ENCODE data around the gene PIP4K2B. TPM values are rescaled to one million over a fixed set of nuclear protein-coding genes. Genes with fewer than 3 reads are reported as not detected.
A peak's percentile ranks its signal among the peaks of the same experiment; 100 is the strongest.

The PIP4K2B gene
- total RNA-seq, 1 donor from 2014 or later: 68.5 TPM

DNA sequence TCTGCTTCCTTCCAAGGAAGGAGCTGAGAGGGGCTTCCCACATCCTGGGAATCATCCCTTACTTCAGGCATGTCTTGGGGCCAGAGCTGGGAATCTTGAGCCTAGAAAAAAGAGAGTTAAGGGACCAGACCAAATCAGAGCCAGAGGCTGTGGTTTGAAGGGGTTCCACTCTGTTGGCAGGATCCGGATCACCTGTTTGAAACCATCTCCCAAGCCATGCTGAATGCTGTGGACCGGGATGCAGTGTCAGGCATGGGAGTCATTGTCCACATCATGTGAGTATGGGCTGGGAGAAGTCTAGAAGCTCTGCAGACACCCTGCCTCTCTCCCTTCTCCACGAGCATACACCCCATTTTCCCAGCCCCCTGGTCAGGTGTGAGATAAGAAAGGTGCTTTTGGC is 37.1 kb downstream of the PIP4K2B start:
- intact Hi-C loops (cut with DNase I): no loop called here
- Histone ChIP-seq H3K36me3 (peaks cover 0 to 88% of the 10 kb centered on the region in 2 donors), H3K27ac (no peak overlapping the region), H3K27me3 (no peaks in the 10 kb centered on the region), H3K9me3 (no peaks in the 10 kb centered on the region), H3K4me1 (no peaks in the 10 kb centered on the region), H3K4me3 (no peak overlapping the region)
- TF ChIP-seq POLR2A (IDR thresholded peaks at IDR 0.05): no peak
- TF ChIP-seq POLR2AphosphoS5 (IDR thresholded peaks at IDR 0.05; ENCODE audit: insufficient read depth in 1 of 2, low read depth in 1 of 2): no peak
- TF ChIP-seq, protein P1, sequence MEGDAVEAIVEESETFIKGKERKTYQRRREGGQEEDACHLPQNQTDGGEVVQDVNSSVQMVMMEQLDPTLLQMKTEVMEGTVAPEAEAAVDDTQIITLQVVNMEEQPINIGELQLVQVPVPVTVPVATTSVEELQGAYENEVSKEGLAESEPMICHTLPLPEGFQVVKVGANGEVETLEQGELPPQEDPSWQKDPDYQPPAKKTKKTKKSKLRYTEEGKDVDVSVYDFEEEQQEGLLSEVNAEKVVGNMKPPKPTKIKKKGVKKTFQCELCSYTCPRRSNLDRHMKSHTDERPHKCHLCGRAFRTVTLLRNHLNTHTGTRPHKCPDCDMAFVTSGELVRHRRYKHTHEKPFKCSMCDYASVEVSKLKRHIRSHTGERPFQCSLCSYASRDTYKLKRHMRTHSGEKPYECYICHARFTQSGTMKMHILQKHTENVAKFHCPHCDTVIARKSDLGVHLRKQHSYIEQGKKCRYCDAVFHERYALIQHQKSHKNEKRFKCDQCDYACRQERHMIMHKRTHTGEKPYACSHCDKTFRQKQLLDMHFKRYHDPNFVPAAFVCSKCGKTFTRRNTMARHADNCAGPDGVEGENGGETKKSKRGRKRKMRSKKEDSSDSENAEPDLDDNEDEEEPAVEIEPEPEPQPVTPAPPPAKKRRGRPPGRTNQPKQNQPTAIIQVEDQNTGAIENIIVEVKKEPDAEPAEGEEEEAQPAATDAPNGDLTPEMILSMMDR (IDR thresholded peaks at IDR 0.05): no peak
- DNase-seq (ENCODE audit: extremely low spot score in 2 of 2): no peak

DNA sequence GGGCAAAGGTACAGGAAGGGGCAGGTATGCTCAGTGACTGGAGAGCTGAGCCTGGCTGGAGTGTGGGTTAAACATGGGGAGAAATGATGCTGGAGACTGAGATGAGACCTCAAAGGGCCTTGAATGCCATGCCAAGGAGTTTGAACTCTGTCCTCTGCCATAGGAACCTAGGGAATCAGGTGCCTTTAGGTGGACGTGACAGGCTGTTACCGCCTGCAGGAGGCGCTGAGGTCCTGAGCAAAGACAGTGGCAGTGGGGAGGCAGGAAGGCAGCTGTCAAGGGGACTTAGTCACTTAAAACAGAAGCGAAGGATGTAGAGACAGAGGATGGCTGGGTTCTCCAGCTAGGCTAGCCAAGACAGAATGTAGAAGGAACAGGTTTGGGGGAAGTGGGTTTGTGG is 37.7 kb downstream of the PIP4K2B start:
- H3K27ac ChIP-seq: no peak overlapping the region
- H3K36me3 ChIP-seq: peaks cover 0 to 85% of the 10 kb centered on the region in 2 donors
- DNase-seq (ENCODE audit: extremely low spot score in 2 of 2): no peak
- H3K4me1 ChIP-seq: no peaks in the 10 kb centered on the region
- no peaks in the 10 kb centered on the region for H3K27me3 ChIP-seq
- H3K9me3 ChIP-seq: no peaks in the 10 kb centered on the region
- intact Hi-C loops (cut with DNase I): no loop called here
- TF ChIP-seq POLR2A (IDR thresholded peaks at IDR 0.05): no peak
- no peak for TF ChIP-seq POLR2AphosphoS5 (IDR thresholded peaks at IDR 0.05; ENCODE audit: insufficient read depth in 1 of 2, low read depth in 1 of 2)
- TF ChIP-seq, protein P1 (IDR thresholded peaks at IDR 0.05): no peak
- H3K4me3 ChIP-seq: no peak overlapping the region

DNA sequence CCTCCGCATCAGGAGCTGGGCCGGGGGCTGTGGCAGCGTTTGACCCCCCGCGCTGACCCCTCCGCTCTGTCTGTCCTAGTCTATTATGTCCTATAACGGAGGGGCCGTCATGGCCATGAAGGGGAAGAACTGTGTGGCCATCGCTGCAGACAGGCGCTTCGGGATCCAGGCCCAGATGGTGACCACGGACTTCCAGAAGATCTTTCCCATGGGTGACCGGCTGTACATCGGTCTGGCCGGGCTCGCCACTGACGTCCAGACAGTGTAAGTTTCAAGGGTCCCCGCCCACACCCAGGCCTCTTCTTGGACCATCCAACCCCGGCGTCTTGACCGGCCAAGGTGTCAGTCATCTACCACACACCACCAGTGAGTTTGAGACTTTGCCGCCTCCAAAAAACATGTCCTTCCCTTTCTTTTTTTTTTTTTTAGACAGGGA is 46.3 kb downstream of the PIP4K2B start:
- peaks cover 0 to 34% of the 10 kb centered on the region in 2 donors for H3K36me3 ChIP-seq
- intact Hi-C loops (cut with DNase I): loop anchor here (5.0 kb wide), 1 partner anchor 44 kb away; the partner anchor contains the start of gene PIP4K2B
- no peak for TF ChIP-seq POLR2A (IDR thresholded peaks at IDR 0.05)
- no peaks in the 10 kb centered on the region for H3K9me3 ChIP-seq
- peaks cover 52% of the 10 kb centered on the region for H3K4me1 ChIP-seq
- no peak for DNase-seq (ENCODE audit: extremely low spot score in 2 of 2)
- no peaks in the 10 kb centered on the region for H3K27me3 ChIP-seq
- peak overlapping the region; percentile 81 for H3K27ac ChIP-seq
- peak overlapping the region; percentile 83 to 91 for H3K4me3 ChIP-seq

DNA sequence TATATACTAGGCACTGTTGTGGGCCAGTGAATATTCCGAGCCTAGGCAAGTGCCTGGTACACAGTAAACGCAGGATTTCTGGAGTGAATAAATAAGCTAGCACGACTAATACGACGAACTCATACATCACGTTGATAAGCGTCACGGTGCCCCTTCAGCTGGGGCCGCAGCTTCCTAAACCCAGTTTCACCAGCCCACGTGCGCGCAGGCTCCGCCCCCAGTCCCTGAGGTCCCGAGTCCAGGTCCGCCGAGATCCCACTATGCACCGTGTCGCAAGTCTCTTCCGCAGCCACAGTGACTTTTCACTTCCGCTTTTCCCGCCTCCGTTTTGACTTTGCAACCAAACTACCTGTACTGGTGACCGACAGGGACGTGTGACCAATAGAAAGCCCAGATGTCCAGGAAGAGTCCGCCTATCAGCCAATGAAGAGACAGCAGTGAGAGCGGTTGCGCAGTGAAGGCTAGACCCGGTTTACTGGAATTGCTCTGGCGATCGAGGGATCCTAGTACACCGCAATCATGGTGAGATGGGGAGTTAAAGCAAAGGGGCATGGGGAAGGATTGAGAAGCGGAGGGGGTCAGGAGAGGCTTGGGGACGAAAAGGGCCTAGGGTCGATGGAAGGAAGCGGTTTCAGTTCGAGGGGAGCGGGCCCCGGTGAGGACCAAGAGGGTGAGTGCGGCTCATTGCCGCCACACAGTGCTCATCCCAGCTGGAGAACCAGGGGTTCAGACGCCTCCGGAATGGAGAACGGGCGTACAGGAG is 46.9 kb downstream of the PIP4K2B start, which contains the start of gene PSMB3:
Gene PSMB3 (plus strand): TSS at position 434 of the 763 bp plus-strand sequence. CDS start 86 bp downstream, at position 520.
- Histone ChIP-seq H3K27me3 (no peaks in the 10 kb centered on the region), H3K36me3 (peaks cover 0 to 28% of the 10 kb centered on the region in 2 donors), H3K4me3 (peak within 1 kb of the TSS; percentile 83 to 91), H3K9me3 (no peaks in the 10 kb centered on the region), H3K27ac (peak within 1 kb of the TSS; percentile 81), H3K4me1 (peaks cover 56% of the 10 kb centered on the region)
- intact Hi-C loops (cut with DNase I): loop anchor here (5.0 kb wide), 1 partner anchor 45 kb away; the partner anchor contains the start of gene PIP4K2B
- peak in 1 of 2 donors; percentile 100 for DNase-seq (ENCODE audit: extremely low spot score in 2 of 2)
- TF ChIP-seq, protein P1 (IDR thresholded peaks at IDR 0.05): peak in 1 of 3 experiments; percentile 9
- no peak for TF ChIP-seq POLR2A (IDR thresholded peaks at IDR 0.05)
- TF ChIP-seq POLR2AphosphoS5 (IDR thresholded peaks at IDR 0.05; ENCODE audit: insufficient read depth in 1 of 2, low read depth in 1 of 2): peak; percentile 84 to 98

DNA sequence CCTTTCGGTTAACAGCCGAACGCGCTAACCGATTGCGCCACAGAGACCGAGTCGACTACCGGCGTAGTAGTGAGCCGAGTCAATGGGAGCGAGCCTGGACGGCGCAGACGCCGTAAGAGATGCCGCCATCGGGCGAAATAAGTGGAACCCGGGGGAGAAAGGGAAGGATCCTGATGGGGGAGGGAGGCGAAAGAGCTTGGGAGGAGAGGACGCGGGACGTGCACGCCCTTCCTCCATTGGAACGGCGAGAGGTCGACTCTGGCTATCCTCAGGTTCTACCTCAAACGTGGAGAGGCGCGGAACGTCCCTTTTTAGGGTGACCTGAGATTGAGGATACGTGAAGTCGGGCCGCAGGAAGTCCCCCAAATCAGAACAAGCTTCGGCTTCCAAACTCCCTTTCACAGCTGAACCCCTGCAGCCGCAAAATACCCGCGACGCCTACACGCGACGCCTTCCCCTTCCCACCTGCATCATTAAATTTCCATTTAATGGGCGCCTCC is 47.5 kb downstream of the PIP4K2B start:
- intact Hi-C loops (cut with DNase I): loop anchor here (5.0 kb wide), 1 partner anchor 45 kb away; the partner anchor contains the start of gene PIP4K2B
- H3K4me1 ChIP-seq: peaks cover 62% of the 10 kb centered on the region
- peak overlapping the region; percentile 81 for H3K27ac ChIP-seq
- TF ChIP-seq POLR2AphosphoS5 (IDR thresholded peaks at IDR 0.05; ENCODE audit: insufficient read depth in 1 of 2, low read depth in 1 of 2) (no peak), POLR2A (IDR thresholded peaks at IDR 0.05) (no peak)
- TF ChIP-seq, protein P1 (IDR thresholded peaks at IDR 0.05): no peak
- no peaks in the 10 kb centered on the region for H3K9me3 ChIP-seq
- H3K27me3 ChIP-seq: no peaks in the 10 kb centered on the region
- DNase-seq (ENCODE audit: extremely low spot score in 2 of 2): no peak
- H3K4me3 ChIP-seq: peak overlapping the region; percentile 83 to 91
- peaks cover 0 to 23% of the 10 kb centered on the region in 2 donors for H3K36me3 ChIP-seq

Data from vagina (tissue), 2 donors.